ENCODE measurements around the gene GRID1.

GRID1 gene

GRCh38 chr10:86232644-86233043 lies 134.0 kb downstream of the GRID1 start:
- H3K9me3 Mint-ChIP-seq = peaks cover 10% of the 10 kb centered on the region
- H3K27me3 Mint-ChIP-seq = peaks cover 10% of the 10 kb centered on the region
- no peaks in the 10 kb centered on the region for H3K36me3 Mint-ChIP-seq
- H3K27ac Mint-ChIP-seq = no peak overlapping the region
- H3K4me1 Mint-ChIP-seq = no peaks in the 10 kb centered on the region
- ATAC-seq = no peak
- H3K4me3 Mint-ChIP-seq = no peak overlapping the region

- Mint-ChIP-seq H3K36me3 (no peaks in the 10 kb centered on the region), H3K4me3 (no peak overlapping the region), H3K4me1 (no peaks in the 10 kb centered on the region), H3K27me3 (peaks cover 16% of the 10 kb centered on the region), H3K27ac (no peak overlapping the region), H3K9me3 (peaks cover 8% of the 10 kb centered on the region)
- ATAC-seq = no peak
Measured at GRCh38 chr10:86231796-86232560, 134.6 kb downstream of the GRID1 start.

- H3K27me3 Mint-ChIP-seq = peaks cover 12% of the 10 kb centered on the region
- no peak overlapping the region for H3K4me3 Mint-ChIP-seq
- no peaks in the 10 kb centered on the region for H3K36me3 Mint-ChIP-seq
- ATAC-seq = no peak
- peaks cover 5% of the 10 kb centered on the region for H3K9me3 Mint-ChIP-seq
- H3K27ac Mint-ChIP-seq = no peak overlapping the region
- no peaks in the 10 kb centered on the region for H3K4me1 Mint-ChIP-seq
Measured at GRCh38 chr10:86230557-86231180, 135.9 kb downstream of the GRID1 start.

- no peak for ATAC-seq
- H3K27ac Mint-ChIP-seq = no peak overlapping the region
- no peaks in the 10 kb centered on the region for H3K36me3 Mint-ChIP-seq
- H3K9me3 Mint-ChIP-seq = peaks cover 5% of the 10 kb centered on the region
- H3K4me3 Mint-ChIP-seq = no peak overlapping the region
- peaks cover 1% of the 10 kb centered on the region for H3K4me1 Mint-ChIP-seq
- peaks cover 12% of the 10 kb centered on the region for H3K27me3 Mint-ChIP-seq
Measured at GRCh38 chr10:86229811-86230556, 136.6 kb downstream of the GRID1 start.

- ATAC-seq = no peak
- Mint-ChIP-seq H3K9me3 (peaks cover 5% of the 10 kb centered on the region), H3K4me3 (no peak overlapping the region), H3K4me1 (peaks cover 7% of the 10 kb centered on the region), H3K36me3 (no peaks in the 10 kb centered on the region), H3K27me3 (peaks cover 12% of the 10 kb centered on the region), H3K27ac (no peak overlapping the region)
Measured at GRCh38 chr10:86229376-86229775, 137.2 kb downstream of the GRID1 start.

- H3K36me3 Mint-ChIP-seq = no peaks in the 10 kb centered on the region
- peaks cover 5% of the 10 kb centered on the region for H3K9me3 Mint-ChIP-seq
- no peak for ATAC-seq
- H3K4me3 Mint-ChIP-seq = no peak overlapping the region
- H3K27me3 Mint-ChIP-seq = peaks cover 12% of the 10 kb centered on the region
- no peak overlapping the region for H3K27ac Mint-ChIP-seq
- H3K4me1 Mint-ChIP-seq = peaks cover 10% of the 10 kb centered on the region
Measured at GRCh38 chr10:86227501-86228258, 138.9 kb downstream of the GRID1 start.

- peaks cover 5% of the 10 kb centered on the region for H3K9me3 Mint-ChIP-seq
- H3K36me3 Mint-ChIP-seq = no peaks in the 10 kb centered on the region
- H3K27ac Mint-ChIP-seq = no peak overlapping the region
- no peak for ATAC-seq
- peaks cover 12% of the 10 kb centered on the region for H3K27me3 Mint-ChIP-seq
- H3K4me3 Mint-ChIP-seq = no peak overlapping the region
- peaks cover 10% of the 10 kb centered on the region for H3K4me1 Mint-ChIP-seq
Measured at GRCh38 chr10:86226781-86227201, 139.8 kb downstream of the GRID1 start.

GRCh38 chr10:86226016-86226415 lies 140.6 kb downstream of the GRID1 start:
- Mint-ChIP-seq H3K36me3 (no peaks in the 10 kb centered on the region), H3K4me3 (no peak overlapping the region), H3K9me3 (peaks cover 5% of the 10 kb centered on the region), H3K27ac (no peak overlapping the region), H3K4me1 (peaks cover 10% of the 10 kb centered on the region), H3K27me3 (peaks cover 19% of the 10 kb centered on the region)
- ATAC-seq = no peak

GRCh38 chr10:86225103-86225782 lies 141.4 kb downstream of the GRID1 start:
- no peaks in the 10 kb centered on the region for H3K36me3 Mint-ChIP-seq
- H3K27ac Mint-ChIP-seq = no peak overlapping the region
- peaks cover 20% of the 10 kb centered on the region for H3K27me3 Mint-ChIP-seq
- H3K9me3 Mint-ChIP-seq = peaks cover 5% of the 10 kb centered on the region
- peaks cover 10% of the 10 kb centered on the region for H3K4me1 Mint-ChIP-seq
- H3K4me3 Mint-ChIP-seq = no peak overlapping the region
- no peak for ATAC-seq

GRCh38 chr10:86224354-86225102 lies 142.1 kb downstream of the GRID1 start:
- peaks cover 5% of the 10 kb centered on the region for H3K9me3 Mint-ChIP-seq
- no peak overlapping the region for H3K27ac Mint-ChIP-seq
- peaks cover 10% of the 10 kb centered on the region for H3K4me1 Mint-ChIP-seq
- ATAC-seq = no peak
- no peak overlapping the region for H3K4me3 Mint-ChIP-seq
- H3K27me3 Mint-ChIP-seq = peaks cover 20% of the 10 kb centered on the region
- H3K36me3 Mint-ChIP-seq = no peaks in the 10 kb centered on the region

- H3K27ac Mint-ChIP-seq = no peak overlapping the region
- ATAC-seq = no peak
- H3K4me3 Mint-ChIP-seq = no peak overlapping the region
- peaks cover 20% of the 10 kb centered on the region for H3K27me3 Mint-ChIP-seq
- H3K9me3 Mint-ChIP-seq = peaks cover 5% of the 10 kb centered on the region
- peaks cover 10% of the 10 kb centered on the region for H3K4me1 Mint-ChIP-seq
- H3K36me3 Mint-ChIP-seq = no peaks in the 10 kb centered on the region
Measured at GRCh38 chr10:86223256-86223655, 143.3 kb downstream of the GRID1 start.

GRCh38 chr10:86222687-86223086 lies 143.9 kb downstream of the GRID1 start:
- peaks cover 10% of the 10 kb centered on the region for H3K4me1 Mint-ChIP-seq
- H3K9me3 Mint-ChIP-seq = peaks cover 2% of the 10 kb centered on the region
- no peaks in the 10 kb centered on the region for H3K36me3 Mint-ChIP-seq
- peaks cover 20% of the 10 kb centered on the region for H3K27me3 Mint-ChIP-seq
- no peak for ATAC-seq
- H3K27ac Mint-ChIP-seq = no peak overlapping the region
- no peak overlapping the region for H3K4me3 Mint-ChIP-seq

GRCh38 chr10:86222336-86222650 lies 144.3 kb downstream of the GRID1 start:
- no peaks in the 10 kb centered on the region for H3K36me3 Mint-ChIP-seq
- peaks cover 10% of the 10 kb centered on the region for H3K4me1 Mint-ChIP-seq
- peaks cover 16% of the 10 kb centered on the region for H3K27me3 Mint-ChIP-seq
- no peak for ATAC-seq
- H3K9me3 Mint-ChIP-seq = no peaks in the 10 kb centered on the region
- no peak overlapping the region for H3K27ac Mint-ChIP-seq
- no peak overlapping the region for H3K4me3 Mint-ChIP-seq
